Muscle of leg (tissue), 11 donors: ENCODE results near the gene CHMP4A. TPM values are rescaled to one million over a fixed set of nuclear protein-coding genes. Genes with fewer than 3 reads are reported as not detected.

Experiments used
- DNase-seq: peaks from one replicate; pipeline ENCODE4 v3.0.0; 2013
- H3K27ac ChIP-seq: one replicate; pipeline ENCODE4 v1.5.1; 2013; ENCODE audit warnings: mild to moderate bottlenecking, low read length, control low read depth
- H3K27me3 ChIP-seq: one replicate; pipeline ENCODE4 v1.6.1; 2013; ENCODE audit warnings: low read length; ENCODE audit not compliant: control insufficient read depth, insufficient read depth
- H3K36me3 ChIP-seq: one replicate; pipeline ENCODE4 v1.6.1; 2013; ENCODE audit warnings: low read length; ENCODE audit not compliant: control insufficient read depth, insufficient read depth
- H3K4me1 ChIP-seq: one replicate; pipeline ENCODE4 v1.6.1; 2013; ENCODE audit warnings: low read length; ENCODE audit not compliant: control insufficient read depth, insufficient read depth
- H3K4me3 ChIP-seq: one replicate; pipeline ENCODE4 v1.5.1; 2013; ENCODE audit warnings: low read length, control low read depth
- H3K9me3 ChIP-seq: replicated peaks from 2 replicates; pipeline ENCODE4 v1.6.1; 2013; ENCODE audit warnings: low read depth, low read length; ENCODE audit not compliant: control insufficient read depth
- WGBS: methylation state at CpG from one replicate; pipeline ENCODE4 v1.1.5; 2013; ENCODE audit warnings: missing lambda C conversion rate; ENCODE audit not compliant: insufficient coverage; 5-methylcytosine and 5-hydroxymethylcytosine counted together
- polyA plus RNA-seq, 8 donors: library from polyadenylated mRNA; unstranded; fragments of 120-200 nt; gene quantifications; one replicate each; pipeline versions ENCODE4 v1.2.1 to v1.2.3, GENCODE V29; 2013; ENCODE audit warnings: inconsistent platforms in 1 of 8, low replicate concordance in 1 of 8; ENCODE audit not compliant: insufficient read length in 8 of 8, insufficient read depth in 1 of 8
- total RNA-seq: library from RNA; stranded (reverse); fragments of 120-200 nt; gene quantifications from one replicate; pipeline ENCODE4 v1.2.4, GENCODE V29; 2013

CHMP4A gene
- total and polyA plus RNA-seq, 9 donors = 29.8 to 45.1 (median 41.5) TPM

DNA sequence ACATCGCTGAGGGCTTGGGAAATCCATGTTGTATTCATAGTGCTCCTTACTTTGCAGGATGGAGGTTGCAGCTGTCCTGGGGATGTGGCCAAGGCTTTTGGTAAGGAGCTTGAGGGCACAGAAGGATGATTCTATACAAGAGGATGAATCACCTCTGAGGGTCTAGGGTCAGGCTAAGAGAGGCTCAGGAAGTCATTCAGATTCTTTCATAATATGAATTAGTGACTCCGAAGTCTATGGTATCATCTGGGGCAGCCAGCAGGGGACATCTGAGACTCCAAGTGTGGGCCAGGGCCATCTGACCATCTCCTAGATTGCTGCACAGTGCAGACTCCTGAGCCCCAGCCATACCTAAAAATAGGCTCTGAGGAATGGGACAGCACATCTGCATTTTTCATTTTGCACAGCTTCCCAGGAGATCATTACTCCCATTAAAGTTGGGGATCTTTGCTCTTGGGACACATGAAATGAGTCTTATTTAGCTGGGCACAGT lies 24.2 kb upstream of the CHMP4A start:
- WGBS = 92% methylated on average over 2 of the region's 2 CpGs
- H3K4me3 ChIP-seq = no peak overlapping the region
- H3K27me3 ChIP-seq = no peaks in the 10 kb centered on the region
- H3K27ac ChIP-seq = no peak overlapping the region
- no peak for DNase-seq
- peaks cover 27% of the 10 kb centered on the region for H3K4me1 ChIP-seq
- no peaks in the 10 kb centered on the region for H3K9me3 ChIP-seq
- peaks cover 65% of the 10 kb centered on the region for H3K36me3 ChIP-seq

DNA sequence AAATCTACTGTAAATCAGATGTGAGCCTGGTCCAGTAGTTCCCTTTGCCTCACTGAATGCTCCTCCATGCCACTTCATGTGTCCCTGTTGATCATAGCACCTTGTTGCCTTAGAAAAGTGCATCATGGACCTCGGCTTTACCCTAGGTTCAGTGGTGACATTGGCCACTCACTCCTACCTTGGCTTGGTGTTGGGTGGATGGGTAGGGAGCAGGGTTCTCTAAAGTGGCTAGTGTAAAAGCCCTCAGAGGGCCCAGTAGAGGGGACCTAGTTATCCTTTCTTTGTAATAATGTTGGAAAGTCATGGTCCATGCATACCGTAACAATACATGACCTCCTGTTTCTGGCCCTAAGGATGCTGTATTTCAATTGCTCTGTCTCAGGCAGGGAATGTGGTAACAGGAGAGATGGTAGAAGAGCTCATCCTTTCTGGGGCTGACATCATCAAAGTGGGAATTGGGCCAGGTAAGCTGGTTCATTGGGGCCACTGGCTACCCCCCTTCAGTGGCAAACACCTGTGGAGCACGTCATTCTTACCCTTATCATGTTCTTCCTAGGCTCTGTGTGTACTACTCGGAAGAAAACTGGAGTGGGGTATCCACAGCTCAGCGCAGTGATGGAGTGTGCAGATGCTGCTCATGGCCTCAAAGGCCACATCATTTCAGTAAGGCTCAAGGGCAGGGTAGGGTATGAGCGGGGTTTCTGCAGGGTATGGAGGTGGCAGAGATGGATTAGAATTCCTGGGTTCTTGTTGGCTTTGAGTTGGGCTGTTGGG lies 23.6 kb upstream of the CHMP4A start:
- Histone ChIP-seq H3K4me1 (peaks cover 27% of the 10 kb centered on the region), H3K27ac (no peak overlapping the region), H3K27me3 (no peaks in the 10 kb centered on the region), H3K36me3 (peaks cover 65% of the 10 kb centered on the region), H3K4me3 (no peak overlapping the region), H3K9me3 (no peaks in the 10 kb centered on the region)
- no peak for DNase-seq
- 100% methylated on average over 3 of the region's 6 CpGs for WGBS

DNA sequence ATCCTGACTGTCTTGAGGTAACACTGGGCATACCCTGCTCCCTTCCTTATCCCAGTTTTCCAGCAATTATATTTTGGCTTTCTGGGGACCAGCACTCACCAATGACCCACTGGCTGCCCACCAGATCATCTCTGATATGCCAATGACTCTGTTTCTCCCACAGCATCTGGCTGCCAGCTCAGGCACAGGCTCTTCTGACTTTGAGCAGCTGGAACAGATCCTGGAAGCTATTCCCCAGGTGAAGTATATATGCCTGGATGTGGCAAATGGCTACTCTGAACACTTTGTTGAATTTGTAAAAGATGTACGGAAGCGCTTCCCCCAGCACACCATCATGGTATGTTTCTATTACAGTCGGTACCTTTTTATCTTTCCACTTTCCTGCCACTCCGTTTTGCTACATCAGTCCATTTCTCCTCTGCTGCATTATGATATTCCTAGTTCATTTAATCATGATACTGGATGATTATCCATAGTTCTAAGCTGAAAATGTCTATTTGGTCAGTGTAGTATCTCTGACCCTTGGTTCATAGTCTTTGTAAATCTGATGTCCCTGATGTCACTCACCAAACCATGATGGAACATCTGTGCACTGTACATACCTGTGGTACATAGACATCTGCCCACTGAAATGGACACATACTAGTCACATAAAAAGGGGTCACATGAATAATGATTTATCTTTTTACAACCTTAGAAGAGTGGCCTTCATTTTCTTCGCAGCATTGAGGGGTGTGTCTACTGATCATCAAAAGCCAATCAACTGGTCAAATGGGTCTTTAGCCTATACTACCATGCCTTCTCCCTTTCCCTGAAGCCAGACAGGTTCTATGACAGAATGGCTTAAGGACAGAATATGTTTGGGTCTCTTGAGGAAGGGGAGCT lies 22.8 kb upstream of the CHMP4A start:
- DNase-seq = no peak
- WGBS = 100% methylated on average over 1 of the region's 5 CpGs
- peaks cover 26% of the 10 kb centered on the region for H3K4me1 ChIP-seq
- H3K36me3 ChIP-seq = peaks cover 64% of the 10 kb centered on the region
- H3K4me3 ChIP-seq = no peak overlapping the region
- no peaks in the 10 kb centered on the region for H3K27me3 ChIP-seq
- no peak overlapping the region for H3K27ac ChIP-seq
- H3K9me3 ChIP-seq = no peaks in the 10 kb centered on the region

DNA sequence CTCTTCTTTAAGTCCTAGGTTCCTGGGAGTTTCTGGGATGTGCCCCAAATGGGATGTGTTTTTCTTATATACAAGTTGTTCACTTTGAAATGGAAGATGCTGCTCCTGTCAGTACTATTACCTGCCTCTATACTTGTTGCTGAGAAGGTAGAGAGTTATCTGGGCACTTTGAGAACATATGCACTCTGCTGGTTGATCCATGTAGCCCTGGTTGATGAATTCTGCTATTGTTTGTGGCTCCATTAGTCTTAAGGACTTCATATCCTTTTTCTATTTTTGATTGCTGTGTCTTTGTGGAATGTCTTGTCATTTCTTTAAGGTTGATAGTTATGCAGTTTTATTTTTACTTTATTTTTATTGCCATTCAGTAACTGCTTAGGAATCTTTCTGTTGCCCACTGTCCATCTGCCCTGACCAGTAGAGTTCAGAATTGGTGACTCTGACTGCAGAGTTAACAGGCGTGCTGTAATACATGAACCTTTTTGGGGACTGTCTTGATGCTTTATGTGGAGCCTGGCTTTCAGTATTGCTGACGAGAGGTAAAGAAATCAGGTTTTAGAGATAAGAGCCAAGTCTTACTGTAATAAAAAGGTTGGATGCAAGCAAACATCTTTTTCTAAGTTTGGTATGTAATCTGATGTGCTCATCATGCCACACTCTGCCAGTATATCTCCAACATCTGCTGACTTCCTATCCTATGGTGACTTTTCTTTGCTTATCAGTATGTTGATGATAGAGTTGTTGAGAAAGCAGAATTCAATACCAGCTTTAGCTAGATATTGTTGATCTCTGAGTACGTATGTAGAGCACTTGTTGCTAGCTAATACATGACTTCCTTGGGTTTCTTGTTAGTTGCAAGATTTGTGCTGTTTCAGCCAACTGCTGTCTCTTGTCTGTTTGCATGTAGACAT lies 21.1 kb upstream of the CHMP4A start:
- H3K9me3 ChIP-seq = no peaks in the 10 kb centered on the region
- no peak overlapping the region for H3K27ac ChIP-seq
- WGBS = 83% methylated on average over 1 of the region's 3 CpGs
- no peak overlapping the region for H3K4me3 ChIP-seq
- peaks cover 47% of the 10 kb centered on the region for H3K36me3 ChIP-seq
- no peak for DNase-seq
- no peaks in the 10 kb centered on the region for H3K27me3 ChIP-seq
- H3K4me1 ChIP-seq = peaks cover 19% of the 10 kb centered on the region

DNA sequence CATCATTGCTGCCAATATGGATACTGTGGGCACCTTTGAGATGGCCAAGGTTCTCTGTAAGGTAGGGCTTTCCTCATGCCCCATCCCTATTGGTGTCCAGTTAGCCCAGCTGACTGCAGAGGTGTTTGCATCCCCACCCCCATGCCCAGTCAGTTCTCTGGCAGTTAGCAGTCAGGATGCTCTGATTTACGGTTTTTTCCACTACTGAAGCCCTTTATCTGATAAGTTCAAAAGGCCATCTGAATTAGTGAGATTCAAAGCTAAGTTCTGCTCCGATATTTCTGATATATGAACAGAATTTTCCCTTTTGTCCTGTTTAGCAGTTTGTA lies 20.2 kb upstream of the CHMP4A start:
- Histone ChIP-seq H3K4me3 (peak overlapping the region; percentile 94), H3K36me3 (peaks cover 38% of the 10 kb centered on the region), H3K27ac (no peak overlapping the region), H3K27me3 (no peaks in the 10 kb centered on the region), H3K9me3 (no peaks in the 10 kb centered on the region), H3K4me1 (peaks cover 19% of the 10 kb centered on the region)
- WGBS = 100% methylated on average over 1 of the region's 2 CpGs
- no peak for DNase-seq

DNA sequence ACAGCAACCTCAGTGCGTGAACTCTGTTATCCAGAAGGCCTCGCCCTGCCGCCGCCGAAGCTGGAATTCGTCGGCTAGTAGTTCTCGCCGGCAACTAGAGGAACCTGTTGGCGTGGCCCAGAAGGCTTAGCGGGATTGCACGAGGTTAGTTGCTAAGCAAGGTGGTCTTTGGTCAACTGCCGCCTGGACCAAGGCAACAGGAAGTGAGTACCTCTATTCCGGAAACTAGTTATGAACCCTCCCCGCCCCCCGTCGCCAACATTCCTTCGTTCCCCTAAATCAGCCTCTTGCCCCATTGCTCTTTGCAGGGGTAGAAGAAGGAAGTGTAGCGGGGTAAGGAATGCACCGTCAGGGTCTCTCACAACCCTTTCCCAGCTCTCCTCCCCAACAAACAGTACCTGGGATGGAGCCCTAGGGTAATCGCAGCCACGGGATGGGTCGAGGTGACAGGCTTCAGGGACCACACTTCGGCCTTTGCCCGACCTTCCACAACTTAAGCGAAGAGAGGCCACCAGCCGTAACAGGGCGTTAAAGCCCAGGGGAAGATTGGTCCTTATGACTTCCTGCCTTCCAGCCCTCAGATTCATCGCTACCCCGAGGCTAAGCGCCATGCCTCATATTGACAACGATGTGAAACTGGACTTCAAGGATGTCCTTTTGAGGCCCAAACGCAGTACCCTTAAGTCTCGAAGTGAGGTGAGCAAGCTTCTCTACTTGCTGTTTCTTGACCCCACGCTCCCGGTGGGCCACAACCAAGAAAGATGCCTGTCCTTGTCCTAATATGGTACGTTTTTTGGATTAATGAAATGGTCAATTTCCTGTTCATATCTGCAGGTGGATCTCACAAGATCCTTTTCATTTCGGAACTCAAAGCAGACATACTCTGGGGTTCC lies 19.6 kb upstream of the CHMP4A start, which contains the start of gene GMPR2:
Gene GMPR2, plus strand, starts transcription at position 285 of the 893 bp plus-strand sequence. Its CDS starts 325 bp downstream, at position 610.
- peaks cover 19% of the 10 kb centered on the region for H3K4me1 ChIP-seq
- peaks cover 36% of the 10 kb centered on the region for H3K36me3 ChIP-seq
- no peaks in the 10 kb centered on the region for H3K9me3 ChIP-seq
- peak within 1 kb of the TSS; percentile 94 for H3K4me3 ChIP-seq
- no peaks in the 10 kb centered on the region for H3K27me3 ChIP-seq
- no peak for DNase-seq
- H3K27ac ChIP-seq = peak within 1 kb of the TSS; percentile 98
- 7% methylated on average over 26 of the region's 38 CpGs for WGBS

DNA sequence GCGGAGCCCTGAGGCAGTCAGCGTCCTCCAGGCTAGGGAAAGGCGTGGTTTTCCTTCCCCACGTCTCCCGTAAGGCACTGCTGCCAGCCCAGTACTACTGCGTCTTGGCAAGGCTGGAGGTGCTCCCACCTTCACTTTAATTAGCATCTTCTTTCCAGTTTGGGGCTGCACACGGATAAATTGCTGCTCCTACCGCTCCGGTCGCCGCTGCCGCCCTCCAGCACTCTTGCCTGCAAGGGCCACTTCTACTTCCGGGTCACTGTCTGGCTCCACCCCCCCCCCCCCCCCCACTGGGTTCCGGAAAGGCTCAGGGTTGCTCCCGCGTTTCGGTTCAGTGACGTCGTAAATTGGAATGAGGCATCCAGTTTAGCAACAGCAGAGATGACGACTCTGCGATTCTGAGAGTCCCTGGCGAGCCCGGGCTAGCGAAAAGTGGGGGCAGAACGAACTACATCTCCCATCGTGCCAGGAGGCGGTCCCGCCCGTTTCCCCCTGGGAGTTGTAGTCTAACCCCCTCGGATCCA lies 18.9 kb upstream of the CHMP4A start, which contains the start of gene NEDD8:
Gene NEDD8, minus strand, starts transcription at position 247 of the 524 bp plus-strand sequence. Its CDS starts 100 bp downstream, at position 147.
- peak; percentile 97 for DNase-seq
- Histone ChIP-seq H3K27ac (peak within 1 kb of the TSS; percentile 98), H3K4me1 (peaks cover 19% of the 10 kb centered on the region), H3K9me3 (no peaks in the 10 kb centered on the region), H3K27me3 (no peaks in the 10 kb centered on the region), H3K36me3 (peaks cover 29% of the 10 kb centered on the region), H3K4me3 (peak within 1 kb of the TSS; percentile 94)
- 0% methylated on average over 17 of the region's 30 CpGs for WGBS

DNA sequence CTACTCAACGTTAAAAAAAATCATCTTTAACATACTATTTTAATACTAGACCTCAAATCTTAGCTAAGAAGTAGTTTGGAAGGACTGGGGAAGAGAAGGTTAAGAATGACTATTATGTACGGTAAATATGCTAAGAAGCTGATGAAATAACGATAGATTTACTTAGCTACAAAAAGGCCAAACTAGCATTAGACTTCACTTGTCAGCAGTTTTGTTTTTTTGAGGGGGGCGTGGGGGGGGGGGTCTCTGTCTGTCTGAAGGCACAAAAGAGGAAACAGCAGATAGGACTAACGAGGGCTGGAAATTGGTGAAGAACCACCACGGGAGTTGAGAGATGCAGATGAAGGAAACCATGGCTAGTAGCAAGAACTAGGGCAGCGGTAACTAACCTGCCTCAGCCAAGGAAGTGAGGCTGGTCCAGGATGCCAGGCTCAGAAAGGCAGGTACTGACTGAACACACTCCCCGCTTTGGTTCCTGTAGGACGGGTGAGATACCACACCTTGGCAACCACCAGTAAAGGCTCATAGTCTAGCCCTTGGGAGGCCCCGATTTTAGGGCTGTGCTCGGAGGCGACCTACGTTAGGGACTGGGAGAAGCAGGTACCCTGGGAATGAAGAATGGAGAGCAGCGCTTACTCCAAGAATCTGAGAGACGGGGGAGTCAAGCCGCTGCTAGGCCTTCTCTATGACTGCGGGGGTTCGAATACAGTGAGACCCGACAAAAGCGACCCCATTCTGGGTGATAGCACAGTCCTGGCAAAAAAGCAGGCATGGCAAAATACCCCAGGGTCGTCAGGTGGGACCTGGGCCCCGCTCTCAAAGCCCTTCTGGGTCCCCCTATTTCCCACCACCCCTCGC lies 18.2 kb upstream of the CHMP4A start:
- 3% methylated on average over 20 of the region's 23 CpGs for WGBS
- DNase-seq = no peak
- Histone ChIP-seq H3K27ac (peak overlapping the region; percentile 98), H3K4me3 (peak overlapping the region; percentile 94), H3K36me3 (peaks cover 22% of the 10 kb centered on the region), H3K27me3 (no peaks in the 10 kb centered on the region), H3K9me3 (no peaks in the 10 kb centered on the region), H3K4me1 (peaks cover 19% of the 10 kb centered on the region)
